Amniotic epithelial cell (primary cell): ENCODE data around the gene TAGLN2.

Experiments
- DNase-seq: peaks from one replicate; pipeline ENCODE4 v3.0.0-alpha.2; 2010; ENCODE audit warnings: low read depth

Gene TAGLN2

DNA sequence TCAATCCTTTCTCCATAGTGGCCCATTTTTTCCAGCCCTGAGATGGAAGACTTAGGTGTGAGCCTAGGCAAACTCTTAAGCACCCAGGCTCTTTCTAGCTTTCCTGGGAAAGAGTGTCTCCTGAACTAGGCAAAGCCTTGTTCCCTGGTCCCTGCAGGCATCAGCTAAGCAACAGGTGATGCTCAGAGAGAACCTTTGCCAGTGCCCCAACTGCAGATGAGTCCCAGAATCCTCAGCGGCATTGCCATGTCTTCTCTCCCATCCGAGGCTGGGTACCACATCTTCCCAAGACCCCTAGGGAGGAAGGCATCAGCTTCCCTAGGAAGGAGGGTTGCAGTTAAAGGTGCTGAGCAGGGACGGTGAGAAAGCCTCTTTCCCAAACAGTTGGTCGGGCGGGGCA is 54.6 kb downstream of the TAGLN2 start:
- no peak for DNase-seq

- DNase-seq = no peak
These were observed 55.7 kb downstream of the TAGLN2 start for GRCh38 chr1:159869607-159870006.

- DNase-seq = peak; percentile 64
These were observed 56.1 kb downstream of the TAGLN2 start for GRCh38 chr1:159869173-159869572.

DNA sequence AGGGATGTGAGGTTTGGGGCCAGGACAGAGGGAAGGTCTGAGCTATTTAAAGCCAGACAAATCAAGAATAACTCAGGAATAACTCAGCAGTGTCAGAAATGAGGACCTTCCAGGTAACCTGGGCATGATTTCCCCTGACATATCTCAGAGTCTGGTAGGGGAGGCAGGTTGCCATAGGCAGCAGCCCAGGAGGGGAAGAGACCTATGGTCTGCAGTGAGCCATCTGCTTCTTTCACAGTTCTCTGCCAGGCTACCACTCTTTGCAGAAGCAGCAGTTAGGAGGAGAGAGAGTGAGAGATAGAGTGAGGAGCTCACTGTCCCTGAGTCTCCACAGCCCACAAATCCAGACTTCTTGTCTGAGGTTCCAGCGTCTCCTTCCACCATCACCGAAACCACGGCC is 56.5 kb downstream of the TAGLN2 start:
- no peak for DNase-seq
